Loucy (cell line): ENCODE results near the gene PLCD3.

ENCODE experiments used
- CTCF ChIP-seq: fragments of 200-600 bp; sonication (generic); conservative IDR thresholded peaks from 2 replicates; pipeline ENCODE4 v1.5.1; 2014; ENCODE audit warnings: mild to moderate bottlenecking, antibody characterized with exemption, low read length
- EZH2phosphoT487 ChIP-seq: fragments of 200-600 bp; IDR thresholded peaks from 2 replicates; pipeline ENCODE4 v1.6.1; 2018; ENCODE audit warnings: antibody characterized with exemption, mild to moderate bottlenecking, moderate library complexity, borderline replicate concordance

- TF ChIP-seq CTCF (no peak), EZH2phosphoT487 (no peak)
Observed at GRCh38 chr17:45175759-45176115, 43.4 kb upstream of the PLCD3 start.
